Stimulated activated CD4-positive, alpha-beta T cell treated with anti-CD3 and anti-CD28 coated beads, Interleukin-2, amount 100 ng/mL, for 4 hours (primary cell): ENCODE measurements around the gene ATP8B4.
"Not testable (repeated sequence)": the region's sequence is repeated elsewhere in the genome, so short reads cannot be mapped to it uniquely, and the experiment has no call there.

ENCODE experiments used
- DNase-seq: peaks from one replicate; pipeline ENCODE4 v3.0.0-alpha.2; 2020; ENCODE audit warnings: low read depth

Gene ATP8B4, protein sequence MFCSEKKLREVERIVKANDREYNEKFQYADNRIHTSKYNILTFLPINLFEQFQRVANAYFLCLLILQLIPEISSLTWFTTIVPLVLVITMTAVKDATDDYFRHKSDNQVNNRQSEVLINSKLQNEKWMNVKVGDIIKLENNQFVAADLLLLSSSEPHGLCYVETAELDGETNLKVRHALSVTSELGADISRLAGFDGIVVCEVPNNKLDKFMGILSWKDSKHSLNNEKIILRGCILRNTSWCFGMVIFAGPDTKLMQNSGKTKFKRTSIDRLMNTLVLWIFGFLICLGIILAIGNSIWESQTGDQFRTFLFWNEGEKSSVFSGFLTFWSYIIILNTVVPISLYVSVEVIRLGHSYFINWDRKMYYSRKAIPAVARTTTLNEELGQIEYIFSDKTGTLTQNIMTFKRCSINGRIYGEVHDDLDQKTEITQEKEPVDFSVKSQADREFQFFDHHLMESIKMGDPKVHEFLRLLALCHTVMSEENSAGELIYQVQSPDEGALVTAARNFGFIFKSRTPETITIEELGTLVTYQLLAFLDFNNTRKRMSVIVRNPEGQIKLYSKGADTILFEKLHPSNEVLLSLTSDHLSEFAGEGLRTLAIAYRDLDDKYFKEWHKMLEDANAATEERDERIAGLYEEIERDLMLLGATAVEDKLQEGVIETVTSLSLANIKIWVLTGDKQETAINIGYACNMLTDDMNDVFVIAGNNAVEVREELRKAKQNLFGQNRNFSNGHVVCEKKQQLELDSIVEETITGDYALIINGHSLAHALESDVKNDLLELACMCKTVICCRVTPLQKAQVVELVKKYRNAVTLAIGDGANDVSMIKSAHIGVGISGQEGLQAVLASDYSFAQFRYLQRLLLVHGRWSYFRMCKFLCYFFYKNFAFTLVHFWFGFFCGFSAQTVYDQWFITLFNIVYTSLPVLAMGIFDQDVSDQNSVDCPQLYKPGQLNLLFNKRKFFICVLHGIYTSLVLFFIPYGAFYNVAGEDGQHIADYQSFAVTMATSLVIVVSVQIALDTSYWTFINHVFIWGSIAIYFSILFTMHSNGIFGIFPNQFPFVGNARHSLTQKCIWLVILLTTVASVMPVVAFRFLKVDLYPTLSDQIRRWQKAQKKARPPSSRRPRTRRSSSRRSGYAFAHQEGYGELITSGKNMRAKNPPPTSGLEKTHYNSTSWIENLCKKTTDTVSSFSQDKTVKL

DNA sequence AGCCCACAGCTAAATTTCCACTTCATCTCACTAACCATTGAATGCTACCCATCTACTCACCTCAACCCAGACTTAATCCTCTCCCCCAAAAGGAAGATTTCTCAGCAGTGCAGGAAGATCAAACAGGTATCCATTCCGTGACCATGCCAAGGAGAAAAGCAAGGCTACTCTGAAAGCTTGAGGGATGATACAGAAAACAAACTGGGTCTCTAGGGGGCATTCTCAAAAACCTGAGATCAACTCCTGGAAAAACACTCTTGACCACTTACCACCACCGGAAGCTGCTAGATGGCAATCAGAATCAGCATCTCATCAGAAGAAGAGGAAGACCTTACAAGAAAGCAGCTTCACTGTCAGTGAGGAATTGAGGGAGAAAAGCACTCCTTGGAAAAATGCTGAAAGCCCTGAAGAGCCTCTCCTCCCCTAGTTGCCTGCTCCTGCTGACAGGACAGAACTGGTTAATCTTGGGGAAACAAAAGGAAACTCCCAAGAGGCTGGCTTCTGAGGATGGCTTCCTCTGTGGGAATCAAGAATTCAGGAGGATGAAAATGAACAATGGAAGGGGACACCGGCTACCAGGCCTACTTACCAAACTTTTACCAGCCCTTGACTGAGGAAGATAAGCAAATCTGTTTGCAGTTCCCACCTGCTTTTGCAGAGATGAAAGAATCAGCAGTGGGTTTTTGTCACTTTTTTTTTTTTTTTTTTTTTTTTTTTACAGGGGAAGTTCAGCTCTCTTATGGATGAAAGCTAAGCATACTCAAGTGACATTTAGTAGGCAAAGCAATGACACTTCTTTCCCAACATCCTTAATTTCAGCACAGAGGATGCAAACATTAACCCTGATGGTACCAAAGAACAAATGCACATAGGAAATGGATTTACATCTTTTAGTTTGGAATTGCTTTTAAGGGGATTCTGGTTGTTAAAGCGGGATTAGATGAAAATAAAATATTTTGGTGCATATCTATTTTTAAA is at the start of gene ATP8B4:
TSS of gene ATP8B4 (minus strand) at position 171 of the 978 bp plus-strand sequence. CDS start 12,267 bp downstream, outside the sequence.
- no peak for DNase-seq

DNA sequence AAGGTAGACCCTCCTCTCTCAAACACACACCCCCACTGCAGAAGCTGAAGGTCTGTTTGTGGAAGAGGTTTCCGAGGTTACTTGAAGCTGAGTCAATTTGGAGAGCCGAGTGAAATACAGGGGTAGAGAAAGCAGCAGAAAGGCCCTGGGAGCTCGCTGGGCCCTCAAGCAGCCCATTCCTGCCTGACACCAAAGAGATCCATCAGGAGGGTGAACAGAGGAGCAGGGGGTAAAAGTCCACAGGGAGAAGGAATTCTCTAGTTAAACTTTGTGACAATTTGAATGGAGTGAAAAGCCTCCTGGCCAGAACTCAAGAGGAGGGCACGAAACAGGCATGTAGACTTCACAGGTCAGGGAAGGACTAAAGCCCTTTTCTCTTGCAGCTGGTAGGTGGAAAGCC is 49.3 kb upstream of the ATP8B4 start:
- no peak for DNase-seq

DNA sequence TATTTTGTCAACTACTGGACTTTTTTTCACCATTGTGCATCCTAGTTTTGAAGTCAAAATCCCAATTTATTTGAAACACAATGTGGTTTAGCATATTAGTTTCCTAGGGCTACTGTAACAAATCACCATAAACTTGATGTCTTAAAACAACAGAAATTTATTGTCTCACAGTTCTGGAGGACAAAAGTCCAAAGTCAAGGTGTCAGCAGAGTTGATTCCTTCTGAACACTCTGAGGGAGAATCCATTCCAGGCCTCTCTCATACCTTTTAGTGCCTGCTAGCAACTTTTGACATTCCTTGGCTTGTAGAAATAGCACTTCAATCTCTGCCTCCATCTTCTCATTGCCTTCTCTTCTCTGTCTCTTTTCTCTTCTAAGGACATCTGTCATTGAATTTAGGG is 48.1 kb upstream of the ATP8B4 start:
- DNase-seq: no peak

DNA sequence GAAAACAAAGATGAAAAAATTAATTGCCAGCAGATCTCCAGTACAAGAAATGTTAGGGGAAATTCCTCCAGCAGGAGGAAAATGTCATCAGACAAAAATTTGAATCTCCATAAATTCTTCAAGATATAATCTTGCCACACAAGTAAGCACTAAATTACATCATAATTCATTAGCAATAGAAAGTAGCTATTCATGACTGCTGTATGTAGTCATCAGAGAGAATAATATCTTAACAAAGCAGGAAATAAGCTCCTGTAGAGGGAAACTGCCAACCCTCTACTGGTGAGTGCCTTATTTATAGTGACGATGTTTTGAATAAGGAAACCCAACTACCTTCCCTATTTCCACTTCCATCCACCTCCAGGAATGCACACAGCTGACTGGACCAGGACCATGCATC is 47.2 kb upstream of the ATP8B4 start:
- DNase-seq: no peak

DNA sequence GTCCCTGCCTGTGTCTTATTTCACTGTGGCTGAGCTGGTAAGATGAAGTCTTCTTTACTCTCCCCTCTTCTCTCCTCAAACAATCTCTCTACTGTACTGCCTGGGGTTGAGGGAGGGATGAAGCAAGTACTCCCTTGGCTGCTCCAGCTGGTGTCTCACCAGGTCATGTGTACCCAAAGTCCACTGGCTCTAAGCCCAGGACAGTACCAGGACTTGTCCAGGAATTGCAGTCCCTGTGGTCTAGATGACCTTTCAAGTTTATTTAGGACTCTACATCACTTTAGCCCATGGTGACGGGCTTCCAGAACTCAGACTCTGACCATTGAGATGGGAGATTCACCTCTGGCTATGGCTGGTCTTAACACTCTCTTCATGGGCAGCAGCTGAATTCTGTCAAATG is 45.4 kb upstream of the ATP8B4 start:
- DNase-seq: no peak

DNA sequence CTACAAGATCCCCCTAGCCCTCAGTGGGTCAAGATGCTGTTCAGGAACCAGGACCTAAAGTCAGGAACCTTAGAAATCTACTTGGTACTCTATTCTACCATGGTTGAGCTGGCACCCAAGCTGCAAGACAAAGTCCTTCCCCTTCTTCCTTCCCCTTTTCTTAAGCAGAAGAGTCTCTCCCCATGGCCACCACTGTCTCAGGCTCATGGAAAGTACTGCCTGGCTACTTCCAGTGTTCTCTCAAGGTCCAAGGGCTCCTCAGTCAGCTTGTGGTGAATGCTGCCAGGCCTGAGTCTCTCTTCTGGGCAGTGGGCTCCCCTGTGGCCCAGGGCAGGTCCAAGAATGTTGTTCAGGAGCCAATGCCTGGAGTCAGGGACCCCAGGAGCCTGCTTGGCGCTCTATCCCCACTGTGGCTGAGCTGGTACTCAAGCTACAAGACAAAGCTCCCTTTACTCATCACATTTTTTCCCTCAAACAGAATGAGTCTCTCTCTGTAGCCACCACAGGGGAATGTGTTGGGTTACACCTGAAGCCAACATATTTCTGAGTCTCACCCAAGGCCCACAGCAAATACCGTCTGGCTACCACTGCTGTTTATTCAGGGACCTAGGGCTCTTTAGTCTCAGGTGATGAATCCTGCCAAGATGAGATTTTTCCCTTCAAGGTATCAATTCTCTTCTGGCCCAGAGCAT is 44.8 kb upstream of the ATP8B4 start:
- no peak for DNase-seq

DNA sequence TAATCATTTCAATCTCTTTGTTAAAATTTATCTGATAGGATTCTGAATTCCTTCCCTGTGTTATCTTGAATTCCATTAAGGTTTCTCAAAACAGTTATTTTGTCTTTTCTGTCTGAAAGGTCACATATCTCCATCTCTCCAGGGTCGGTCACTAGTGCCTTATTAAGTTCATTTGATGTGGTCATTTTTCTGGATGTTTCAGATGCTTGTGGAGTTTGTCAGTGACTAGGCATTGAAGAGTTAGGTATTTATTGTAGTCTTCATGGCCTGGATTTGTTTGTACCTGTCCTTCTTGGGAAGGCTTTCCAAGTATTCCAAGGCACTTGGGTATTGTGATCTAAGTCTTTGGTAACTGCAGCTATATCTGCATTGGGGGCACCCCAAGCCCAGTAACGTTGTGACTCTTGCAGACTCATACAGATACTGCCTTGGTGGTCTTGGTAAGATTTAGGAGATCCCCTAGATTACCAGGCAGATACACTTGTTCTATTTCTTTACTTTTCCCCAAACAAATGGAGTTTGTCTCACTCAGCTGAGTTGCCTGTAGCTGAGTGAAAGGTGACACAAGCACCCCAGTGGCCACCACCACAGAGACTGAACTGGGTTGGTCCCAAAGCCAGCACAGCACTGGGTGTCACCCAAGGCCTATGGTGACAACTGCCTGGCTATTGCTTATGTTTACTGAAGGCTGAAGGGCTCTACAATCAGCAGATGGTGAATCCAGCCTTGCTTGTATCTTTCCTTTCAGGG is 44.1 kb upstream of the ATP8B4 start:
- DNase-seq: no peak

DNA sequence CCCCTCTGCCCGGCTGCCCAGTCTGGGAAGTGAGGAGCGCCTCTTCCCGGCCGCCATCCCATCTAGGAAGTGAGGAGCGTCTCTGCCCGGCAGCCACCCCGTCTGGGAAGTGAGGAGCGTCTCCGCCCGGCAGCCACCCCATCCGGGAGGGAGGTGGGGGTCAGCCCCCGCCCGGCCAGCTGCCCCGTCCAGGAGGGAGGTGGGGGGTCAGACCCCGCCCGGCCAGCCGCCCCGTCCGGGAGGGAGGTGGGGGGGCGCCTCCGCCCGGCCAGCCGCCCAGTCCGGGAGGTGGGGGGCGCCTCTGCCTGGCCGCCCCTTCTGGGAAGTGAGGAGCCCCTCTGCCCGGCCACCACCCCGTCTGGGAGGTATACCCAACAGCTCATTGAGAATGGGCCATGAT is 39.2 kb upstream of the ATP8B4 start:
- not testable (repeated sequence) for DNase-seq

DNA sequence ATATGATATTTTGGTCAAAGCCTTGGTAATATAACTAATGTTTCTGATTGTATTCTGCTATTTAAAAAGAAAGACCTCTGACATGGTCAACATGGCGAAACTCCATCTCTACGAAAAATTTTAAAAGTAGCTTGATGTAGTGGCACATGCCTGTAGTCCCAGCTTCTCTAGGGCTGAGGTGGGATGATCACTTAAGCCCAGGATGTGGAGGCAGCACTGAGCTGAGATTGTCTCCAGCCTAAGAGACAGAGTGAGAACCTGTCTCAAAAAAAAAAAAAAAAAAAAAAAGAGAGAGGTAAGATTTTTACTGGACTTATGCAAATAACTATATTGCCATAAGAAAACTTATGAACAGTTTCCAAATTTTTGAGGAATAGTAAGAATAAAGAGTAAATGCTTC is 32.4 kb upstream of the ATP8B4 start:
- no peak for DNase-seq

DNA sequence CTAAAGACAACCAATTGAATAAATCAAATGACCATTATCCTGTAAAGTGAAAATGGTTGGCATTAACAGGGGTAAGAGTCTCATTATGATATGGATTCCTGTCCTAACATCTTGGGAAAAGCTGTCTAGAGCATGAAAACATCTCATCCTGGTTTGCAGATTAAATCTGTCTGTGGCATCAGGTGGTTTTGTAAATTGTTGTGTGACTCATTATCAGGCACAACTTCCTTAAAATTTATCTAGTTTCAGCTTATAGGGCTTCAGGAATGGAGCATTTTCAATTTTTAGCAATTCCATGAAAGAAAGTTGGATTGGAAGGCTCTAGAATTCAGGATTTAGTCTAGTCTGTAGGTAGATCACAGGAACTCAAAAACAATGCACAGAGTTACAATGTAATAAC is 31.8 kb upstream of the ATP8B4 start:
- no peak for DNase-seq

DNA sequence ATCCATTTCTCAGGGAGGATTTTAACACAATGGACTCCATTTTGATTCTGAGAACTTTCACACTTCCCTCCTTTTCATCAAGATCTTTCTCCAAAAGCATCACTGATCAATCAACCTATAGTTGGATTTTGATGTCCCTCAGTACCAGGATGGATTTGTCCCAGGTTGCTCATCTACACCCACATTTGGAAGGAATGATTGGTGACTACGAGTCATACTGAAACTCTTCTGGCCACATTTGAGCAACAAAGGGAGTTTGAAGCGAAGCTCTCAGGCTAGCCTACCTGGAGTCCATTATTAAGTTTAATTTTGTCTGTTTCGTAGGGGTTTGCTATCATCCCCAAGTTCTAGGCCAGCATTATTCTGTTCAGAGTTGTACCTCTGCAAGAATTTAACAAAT is 31.3 kb upstream of the ATP8B4 start:
- DNase-seq: no peak

DNA sequence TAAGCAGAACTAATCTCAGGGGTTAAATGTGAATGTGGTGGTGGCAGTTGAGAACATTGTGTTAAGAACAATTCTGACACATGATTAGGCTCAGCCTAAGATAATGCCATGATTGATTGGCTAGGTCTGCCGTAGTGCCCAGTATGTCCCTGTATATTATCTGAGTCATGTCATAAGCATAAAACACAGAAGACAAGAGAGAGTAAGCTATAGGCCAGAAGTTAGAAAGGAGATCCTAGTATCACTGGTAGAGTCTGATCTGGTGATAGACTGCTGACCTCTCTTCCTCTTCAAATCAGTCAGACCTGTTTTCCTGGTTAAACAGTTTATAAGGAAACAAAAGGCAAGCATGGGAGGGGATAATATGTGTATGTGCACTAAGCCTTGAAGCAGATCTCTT is 30.1 kb upstream of the ATP8B4 start:
- DNase-seq: no peak

DNA sequence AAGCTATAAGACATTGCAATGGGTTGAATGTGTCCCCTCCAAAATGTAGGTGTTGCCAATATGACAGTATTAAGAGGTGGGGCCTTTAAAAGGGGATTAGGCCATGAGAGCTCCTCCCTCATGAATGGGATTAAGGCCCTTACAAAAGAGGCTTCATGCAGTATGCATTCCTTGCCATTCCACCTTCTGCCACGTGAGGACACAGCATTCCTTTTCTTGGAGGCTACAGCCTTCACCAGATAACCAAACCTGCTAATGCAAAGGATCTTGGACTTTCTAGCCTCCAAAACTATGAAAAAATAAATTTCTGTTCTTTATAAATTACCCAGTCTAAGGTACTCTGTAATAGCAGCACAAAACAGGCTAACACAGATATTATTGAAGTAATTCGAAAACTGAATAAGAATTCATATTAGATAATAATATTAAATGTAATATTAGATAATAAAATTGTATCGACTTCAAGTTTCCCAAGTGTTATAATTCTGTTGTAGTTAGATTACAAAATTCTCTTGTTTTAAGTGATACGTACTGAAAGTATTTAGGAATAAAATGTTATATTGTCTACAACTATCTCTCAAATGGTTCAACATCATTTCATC is 29.4 kb upstream of the ATP8B4 start:
- DNase-seq: no peak

DNA sequence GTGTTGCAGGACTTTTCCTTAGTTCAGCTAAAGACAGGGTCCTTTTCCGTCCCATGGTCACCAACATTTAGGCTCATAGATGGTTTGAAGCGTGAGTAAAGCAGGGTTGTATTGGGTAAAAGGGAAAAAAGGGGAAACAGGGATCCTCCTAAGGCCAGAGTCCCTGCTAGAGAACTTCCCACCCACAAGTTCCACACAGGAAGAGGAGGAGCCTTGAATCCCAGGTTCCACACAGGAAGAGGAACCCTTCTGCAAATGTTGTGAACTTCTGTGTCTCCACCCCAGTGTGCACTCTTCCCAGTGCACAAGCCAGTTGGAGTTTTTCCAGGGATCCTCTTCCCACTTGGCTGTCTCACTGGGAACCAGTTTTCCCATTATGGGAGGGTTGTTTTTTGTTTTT is 27.6 kb upstream of the ATP8B4 start:
- DNase-seq: no peak

DNA sequence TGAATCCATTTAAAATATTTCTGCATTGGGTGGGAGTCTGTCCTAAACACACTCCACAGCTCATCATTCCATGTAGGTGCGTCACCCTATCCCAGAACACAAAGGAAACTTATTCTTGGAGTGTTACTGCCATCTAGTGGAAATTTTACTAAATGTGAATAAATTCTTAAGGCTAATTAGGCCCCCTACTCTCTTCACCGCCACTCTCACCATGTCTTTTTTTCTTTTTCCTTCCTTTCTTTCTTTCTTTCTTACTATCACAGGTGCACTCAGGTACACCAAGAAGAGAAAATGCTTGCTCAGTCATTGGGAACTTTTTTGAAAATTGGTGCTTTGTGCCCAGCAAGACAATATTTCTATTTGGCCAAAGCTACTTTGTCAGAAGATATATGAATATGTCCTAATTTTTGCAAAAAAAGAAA is 26.4 kb upstream of the ATP8B4 start:
- no peak for DNase-seq

DNA sequence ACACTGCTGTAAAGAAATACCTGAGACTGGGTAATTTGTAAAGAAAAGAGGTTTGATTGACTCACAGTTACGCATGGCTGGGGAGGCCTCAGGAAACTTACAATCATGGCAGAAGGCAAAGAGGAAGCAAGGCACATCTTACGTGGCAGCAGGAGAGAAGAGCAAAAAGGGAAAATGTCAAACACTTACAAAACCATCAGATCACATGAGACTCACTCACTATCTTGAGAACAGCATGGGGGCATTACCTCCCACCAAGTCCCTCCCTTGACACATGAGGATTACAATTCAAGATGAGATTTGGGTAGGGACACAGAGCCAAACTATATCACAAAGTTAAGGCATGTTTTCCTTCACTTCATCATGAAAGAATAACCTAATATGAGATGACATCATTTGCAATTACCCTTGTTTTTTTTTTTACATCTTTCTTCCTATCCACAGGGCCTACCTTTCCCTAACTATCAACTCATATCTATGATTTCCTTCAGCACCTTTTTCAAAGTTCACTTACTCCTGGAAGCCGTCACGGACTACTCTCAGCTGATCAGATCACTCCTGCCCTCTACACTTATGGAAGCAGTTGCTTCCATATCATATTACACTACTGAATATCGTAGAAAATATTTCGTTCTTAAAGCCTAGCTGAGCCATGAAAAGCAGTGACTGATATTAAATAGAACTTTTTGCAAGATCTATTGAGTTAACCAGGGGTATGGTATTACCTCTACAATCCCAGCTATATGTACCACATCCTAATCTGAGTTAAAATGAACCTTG is 25.5 kb upstream of the ATP8B4 start:
- no peak for DNase-seq

DNA sequence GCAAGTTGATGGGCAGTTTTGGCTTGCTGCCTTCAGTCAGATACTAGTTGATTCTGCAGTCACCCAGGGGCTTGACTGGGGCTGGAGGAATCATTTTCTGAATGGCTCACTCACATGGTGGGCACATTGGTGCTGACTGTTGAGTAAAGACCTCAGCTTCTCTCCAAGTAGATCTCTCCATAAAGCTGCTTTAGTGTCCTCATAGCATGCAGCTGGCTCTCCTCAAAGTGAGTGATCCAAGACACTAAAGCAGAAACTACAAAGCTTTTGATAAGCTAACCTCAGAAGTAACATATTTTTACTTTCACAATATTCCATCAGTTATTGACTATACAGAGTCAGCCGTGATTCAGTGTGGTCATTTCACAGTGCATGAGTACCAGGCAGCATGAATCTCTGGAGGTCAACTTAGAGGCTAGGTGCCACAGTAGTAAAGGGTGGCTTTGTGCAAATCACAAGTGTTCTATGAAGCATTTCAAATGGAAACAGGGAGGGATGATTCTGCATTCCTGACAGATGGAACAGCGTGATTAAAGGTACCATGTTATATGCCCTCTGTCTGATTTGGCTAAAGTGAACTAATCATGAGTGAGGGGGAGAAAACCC is 24.3 kb upstream of the ATP8B4 start:
- DNase-seq: no peak

DNA sequence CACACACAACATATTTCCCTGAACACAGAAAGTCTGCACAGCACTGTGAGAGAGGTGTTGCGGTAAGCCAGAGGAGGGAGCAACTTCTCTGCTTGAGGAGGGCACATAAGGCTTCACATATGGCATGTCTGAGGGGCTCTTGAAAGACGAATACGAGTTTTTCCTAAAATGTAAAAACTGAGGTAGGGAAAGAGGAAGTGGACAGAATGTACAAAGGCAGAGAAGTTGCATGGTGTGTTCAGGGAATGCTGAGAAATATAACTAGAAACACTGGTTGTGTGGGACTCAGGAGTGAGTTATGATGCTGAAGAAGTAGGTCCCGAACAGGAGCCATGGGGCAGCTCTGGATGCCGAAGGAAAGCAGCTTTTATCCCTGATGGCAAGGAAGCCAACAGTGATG is 22.8 kb upstream of the ATP8B4 start:
- no peak for DNase-seq
